Glomerular endothelial cell (primary cell): ENCODE results near the gene METTL26. TPM values are rescaled to one million over a fixed set of nuclear protein-coding genes. Genes with fewer than 3 reads are reported as not detected.

Experiments
- DNase-seq: peaks from one replicate; pipeline ENCODE4 v3.0.0-alpha.2; 2011; ENCODE audit warnings: low read depth, low spot score; ENCODE audit errors: extremely low read depth
- total RNA-seq: library from RNA; depleted of rRNA; stranded (reverse); fragments of >200 nt; gene quantifications from 2 replicates; pipeline ENCODE4 v1.2.3, GENCODE V29; 2015

Gene METTL26
- total RNA-seq: 163 and 315 TPM in 2 replicates

GRCh38 chr16:636206-637080 is at the start of gene METTL26:
Gene METTL26 (minus strand): TSS chr16:636305. CDS start chr16:636290, 15 bp downstream.
- peak; percentile 54 for DNase-seq

DNA sequence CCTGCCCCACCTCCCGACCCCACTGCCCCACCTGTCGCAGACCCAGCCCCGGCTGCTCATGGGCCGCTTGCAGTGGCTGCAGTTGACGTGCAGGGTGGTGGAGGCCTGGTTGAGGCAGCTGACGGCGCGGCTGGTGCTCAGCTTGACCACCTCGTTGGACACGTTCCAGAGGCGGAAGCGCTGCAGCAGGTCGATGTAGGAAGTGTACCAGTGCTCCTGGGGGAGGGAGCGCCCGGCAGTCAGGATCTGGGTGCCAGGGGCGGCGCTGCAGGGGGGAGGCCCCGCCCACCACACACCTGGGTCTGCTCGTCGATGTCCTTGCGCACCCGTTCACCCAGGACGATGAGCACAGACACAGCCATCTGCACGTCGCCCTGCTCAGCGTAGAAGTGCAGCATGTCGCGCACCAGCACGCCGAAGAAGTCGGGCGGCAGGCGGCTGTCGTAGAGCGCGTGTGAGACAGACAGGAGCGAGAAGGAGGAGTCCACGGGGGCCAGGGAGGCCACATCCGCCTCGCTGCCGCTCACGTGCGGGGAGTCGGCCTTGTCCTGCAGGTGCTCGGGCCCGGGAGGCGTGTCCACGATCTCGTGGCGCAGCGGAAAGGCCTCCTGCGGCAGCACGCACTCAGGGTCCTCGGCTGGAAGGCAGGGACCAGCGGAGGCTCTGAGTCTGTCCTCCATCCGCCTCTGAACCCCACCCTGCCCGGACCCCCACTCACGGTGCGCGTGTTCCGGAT is 49.0 kb upstream of the METTL26 start:
- no peak for DNase-seq

GRCh38 chr16:684071-684794 is 48.1 kb upstream of the METTL26 start, which contains the start of gene JMJD8:
Gene JMJD8 (minus strand): TSS chr16:684334. CDS start chr16:684319, 15 bp downstream.
- DNase-seq: no peak

DNA sequence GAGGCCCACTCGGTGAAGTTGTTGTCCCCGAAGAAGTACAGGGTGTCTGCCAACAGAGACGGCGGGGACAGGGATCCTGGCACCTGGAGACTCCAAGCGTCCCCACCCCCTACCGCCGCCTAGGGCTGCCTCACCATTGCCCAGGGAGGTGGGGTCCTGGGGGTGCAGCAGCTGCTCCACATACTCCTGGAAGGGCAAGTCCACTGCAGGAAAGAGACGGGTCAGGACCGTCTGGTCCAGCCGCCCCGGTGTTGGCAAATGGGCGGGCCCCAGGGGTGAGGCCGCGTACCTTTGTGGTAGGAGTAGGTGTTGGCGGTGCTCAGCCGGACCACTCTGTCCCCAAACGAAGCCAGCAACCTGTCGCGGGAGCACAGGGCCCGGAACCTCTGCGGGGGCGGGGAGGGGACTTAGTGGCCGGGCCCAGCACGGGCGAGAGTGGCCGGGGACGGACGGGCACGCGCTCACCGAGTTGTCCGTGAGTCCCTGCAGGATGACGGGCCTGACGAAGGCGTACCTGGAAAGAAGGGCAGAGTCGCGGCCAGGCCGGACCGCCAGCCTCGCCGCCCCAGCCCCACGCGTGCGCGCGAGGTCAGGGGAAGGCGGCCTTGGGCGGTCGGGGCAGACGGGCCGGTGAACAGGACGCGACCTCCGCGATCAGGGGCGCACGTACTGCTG is 47.4 kb upstream of the METTL26 start:
- DNase-seq: no peak

DNA sequence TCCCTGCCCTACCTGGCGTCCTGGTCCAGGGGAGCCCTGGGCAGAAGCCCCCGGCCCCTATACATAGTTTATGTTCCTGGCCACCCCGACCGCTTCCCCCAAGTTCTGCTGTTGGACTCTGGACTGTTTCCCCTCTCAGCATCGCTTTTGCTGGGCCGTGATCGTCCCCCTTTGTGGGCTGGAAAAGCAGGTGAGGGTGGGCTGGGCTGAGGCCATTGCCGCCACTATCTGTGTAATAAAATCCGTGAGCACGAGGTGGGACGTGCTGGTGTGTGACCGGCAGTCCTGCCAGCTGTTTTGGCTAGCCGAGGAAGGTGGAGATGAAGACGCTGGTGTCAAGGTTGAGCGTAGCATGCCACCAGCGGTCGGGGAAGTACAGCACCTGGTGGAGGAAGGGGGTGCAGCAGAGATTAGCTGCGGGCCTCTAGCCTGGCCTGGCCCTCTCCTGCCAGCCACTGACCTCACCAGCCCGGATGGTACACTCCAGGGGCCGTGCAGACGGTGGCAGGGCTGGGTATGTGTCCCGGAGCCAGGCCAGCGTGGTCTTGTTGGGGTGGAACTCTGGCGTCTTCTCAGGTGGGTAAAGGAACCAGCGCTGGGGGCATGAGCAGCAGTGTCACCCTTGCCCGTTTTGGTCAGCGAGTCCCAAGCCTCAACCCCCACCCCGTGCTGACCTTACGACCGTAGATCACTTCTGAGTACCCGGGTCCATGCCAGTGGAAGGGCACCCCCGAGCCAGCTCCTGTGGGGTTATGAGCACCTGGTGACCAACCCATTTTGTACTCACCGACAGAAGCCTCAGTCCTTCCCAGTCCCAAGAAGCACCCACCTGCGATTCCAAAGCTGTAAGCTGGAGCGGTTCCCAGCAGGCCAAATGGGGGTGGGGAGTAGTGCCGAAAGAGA is 46.6 kb upstream of the METTL26 start:
- no peak for DNase-seq

DNA sequence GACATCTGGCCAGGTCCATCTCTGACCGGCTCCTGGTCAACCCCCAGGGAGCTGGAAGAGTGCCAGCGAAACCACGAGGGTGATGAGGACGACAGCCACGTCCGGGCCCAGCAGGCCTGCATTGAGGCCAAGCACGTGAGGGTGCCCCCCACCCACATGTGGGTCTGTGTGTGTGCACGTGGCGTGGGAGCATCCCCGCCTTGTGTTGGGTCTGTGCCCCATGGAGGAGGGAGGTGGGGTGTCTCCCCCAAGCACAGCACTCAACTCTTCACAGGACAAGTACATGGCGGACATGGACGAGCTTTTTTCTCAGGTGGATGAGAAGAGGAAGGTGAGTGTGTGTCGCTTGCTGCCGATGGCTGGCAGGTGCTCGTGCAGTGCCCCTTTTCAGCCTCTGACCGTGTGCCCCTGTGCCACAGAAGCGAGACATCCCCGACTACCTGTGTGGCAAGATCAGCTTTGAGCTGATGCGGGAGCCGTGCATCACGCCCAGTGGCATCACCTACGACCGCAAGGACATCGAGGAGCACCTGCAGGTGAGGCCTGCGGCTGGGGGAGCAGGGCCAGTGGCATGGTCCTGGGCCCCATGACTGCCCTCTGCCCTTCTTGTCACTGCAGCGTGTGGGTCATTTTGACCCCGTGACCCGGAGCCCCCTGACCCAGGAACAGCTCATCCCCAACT is 45.8 kb upstream of the METTL26 start:
- no peak for DNase-seq

GRCh38 chr16:680967-681745 is 45.1 kb upstream of the METTL26 start:
- DNase-seq: no peak

GRCh38 chr16:680625-680945 is 44.5 kb upstream of the METTL26 start:
- DNase-seq: no peak

DNA sequence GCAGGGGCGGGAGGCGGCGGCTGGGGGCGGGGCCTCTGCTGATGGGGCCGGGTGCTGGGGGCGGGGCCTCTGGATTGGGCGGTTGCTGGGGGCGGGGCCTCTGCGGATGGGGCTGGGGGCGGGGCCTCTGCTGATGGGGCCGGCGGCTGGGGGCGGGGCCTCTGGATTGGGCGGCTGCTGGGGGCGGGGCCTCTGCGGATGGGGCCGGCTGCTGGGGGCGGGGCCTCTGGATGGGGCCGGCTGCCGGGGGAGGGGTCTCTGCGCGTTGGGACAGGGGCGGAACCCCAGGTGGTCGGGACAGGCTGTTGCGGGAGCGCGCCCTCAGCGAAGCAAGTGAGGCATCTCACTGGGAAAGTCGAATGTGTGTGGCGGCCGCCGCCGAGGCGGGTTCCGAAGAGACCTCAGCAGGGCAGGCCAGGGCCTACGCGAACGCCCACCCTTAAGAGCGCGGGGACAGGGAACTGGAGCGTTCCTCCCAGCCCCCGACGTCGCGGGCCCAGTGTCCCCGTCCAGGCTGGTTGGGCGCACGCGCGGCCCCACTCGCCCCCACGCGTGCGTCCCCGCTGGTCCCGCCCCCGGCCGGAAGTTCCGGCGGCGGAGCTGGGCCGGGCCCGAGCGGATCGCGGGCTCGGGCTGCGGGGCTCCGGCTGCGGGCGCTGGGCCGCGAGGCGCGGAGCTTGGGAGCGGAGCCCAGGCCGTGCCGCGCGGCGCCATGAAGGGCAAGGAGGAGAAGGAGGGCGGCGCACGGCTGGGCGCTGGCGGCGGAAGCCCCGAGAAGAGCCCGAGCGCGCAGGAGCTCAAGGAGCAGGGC is 43.9 kb upstream of the METTL26 start, which contains the start of gene STUB1:
Gene STUB1 (plus strand): TSS at position 597 of the 811 bp plus-strand sequence. CDS start 116 bp downstream, at position 713.
- DNase-seq: no peak

GRCh38 chr16:678858-679813 is 43.0 kb upstream of the METTL26 start:
- no peak for DNase-seq

GRCh38 chr16:678209-678857 is 42.2 kb upstream of the METTL26 start:
- no peak for DNase-seq

DNA sequence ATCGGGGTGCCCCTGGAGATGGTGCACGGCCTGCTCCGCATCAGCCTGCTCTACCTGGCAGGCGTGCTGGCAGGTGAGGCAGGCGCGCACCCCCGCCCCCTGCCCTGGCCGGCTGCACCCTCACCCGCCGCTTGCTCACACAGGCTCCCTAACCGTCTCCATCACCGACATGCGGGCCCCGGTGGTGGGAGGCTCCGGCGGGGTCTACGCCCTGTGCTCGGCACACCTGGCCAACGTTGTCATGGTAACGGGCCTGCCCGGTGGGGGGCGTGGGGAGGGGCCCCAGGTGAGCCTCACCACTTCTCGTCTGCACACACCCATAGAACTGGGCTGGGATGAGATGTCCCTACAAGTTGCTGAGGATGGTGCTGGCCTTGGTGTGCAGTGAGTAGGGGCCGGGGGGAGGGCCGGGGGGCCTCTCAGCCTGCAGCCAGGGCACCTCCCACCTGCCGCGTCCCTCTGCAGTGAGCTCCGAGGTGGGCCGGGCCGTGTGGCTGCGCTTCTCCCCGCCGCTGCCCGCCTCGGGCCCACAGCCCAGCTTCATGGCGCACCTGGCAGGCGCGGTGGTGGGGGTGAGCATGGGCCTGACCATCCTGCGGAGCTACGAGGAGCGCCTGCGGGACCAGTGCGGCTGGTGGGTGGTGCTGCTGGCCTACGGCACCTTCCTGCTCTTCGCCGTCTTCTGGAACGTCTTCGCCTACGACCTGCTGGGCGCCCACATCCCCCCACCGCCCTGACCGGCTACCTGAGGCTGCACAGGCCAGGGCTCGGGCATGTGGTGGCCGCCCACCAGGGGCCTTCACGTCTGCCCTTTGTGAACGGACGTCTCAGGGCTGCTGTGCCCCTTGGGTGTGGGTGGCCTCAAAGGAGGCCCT is 41.4 kb upstream of the METTL26 start:
- no peak for DNase-seq

DNA sequence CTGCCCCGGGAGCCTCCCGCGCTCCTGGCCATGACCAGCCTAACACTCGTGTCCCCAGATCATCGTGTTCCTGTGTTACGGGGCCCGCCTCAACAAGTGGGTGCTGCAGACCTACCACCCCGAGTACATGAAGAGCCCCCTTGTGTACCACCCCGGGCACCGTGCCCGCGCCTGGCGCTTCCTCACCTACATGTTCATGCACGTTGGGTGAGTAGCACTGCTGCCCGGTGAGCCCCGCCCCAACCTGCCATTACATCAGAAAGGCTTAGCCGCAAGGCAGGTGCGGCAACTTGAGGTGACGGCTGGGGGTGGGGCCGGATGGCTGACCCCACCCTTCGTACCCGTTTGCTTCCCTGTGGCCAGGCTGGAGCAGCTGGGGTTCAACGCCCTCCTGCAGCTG is 40.8 kb upstream of the METTL26 start:
- DNase-seq: no peak

DNA sequence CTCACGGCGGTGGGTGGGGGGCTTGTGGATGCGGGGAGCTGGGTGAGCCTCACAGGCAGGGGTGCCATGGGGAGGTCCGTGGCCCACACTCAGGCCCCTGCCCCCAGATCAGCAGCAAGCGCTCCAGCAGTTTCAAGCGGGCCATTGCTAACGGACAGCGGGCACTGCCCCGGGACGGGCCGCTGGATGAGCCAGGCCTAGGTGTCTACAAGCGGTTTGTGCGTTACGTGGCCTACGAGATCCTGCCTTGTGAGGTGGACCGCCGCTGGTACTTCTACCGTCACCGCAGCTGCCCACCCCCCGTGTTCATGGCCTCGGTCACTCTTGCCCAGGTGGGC is 40.4 kb upstream of the METTL26 start:
- DNase-seq: no peak
